ENCODE measurements around the gene TSC1.

DNA sequence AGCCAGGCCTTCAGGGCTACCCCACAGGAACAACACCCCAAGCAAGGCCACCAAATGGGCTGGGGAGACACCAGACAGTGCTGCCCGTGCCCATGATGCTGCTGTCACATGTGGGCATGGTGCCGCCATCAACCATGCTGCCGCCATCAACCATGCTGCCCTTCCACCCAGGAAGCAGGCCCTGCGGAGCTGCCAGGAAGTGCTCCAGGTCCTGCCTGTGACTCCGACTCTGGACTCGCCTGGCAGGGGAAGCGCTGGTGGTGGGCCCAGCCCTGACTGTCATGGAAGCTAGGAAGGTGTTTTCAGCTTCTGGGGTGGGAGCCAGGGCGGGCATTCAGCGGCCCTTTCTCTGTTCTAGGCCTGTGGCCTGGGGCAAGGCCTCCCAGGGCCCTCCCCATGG, 75.2 kb downstream of the TSC1 start:
- TF ChIP-seq, protein P1, sequence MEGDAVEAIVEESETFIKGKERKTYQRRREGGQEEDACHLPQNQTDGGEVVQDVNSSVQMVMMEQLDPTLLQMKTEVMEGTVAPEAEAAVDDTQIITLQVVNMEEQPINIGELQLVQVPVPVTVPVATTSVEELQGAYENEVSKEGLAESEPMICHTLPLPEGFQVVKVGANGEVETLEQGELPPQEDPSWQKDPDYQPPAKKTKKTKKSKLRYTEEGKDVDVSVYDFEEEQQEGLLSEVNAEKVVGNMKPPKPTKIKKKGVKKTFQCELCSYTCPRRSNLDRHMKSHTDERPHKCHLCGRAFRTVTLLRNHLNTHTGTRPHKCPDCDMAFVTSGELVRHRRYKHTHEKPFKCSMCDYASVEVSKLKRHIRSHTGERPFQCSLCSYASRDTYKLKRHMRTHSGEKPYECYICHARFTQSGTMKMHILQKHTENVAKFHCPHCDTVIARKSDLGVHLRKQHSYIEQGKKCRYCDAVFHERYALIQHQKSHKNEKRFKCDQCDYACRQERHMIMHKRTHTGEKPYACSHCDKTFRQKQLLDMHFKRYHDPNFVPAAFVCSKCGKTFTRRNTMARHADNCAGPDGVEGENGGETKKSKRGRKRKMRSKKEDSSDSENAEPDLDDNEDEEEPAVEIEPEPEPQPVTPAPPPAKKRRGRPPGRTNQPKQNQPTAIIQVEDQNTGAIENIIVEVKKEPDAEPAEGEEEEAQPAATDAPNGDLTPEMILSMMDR (IDR thresholded peaks at IDR 0.05) = no peak
- TF ChIP-seq POLR2A (IDR thresholded peaks at IDR 0.05) = no peak

Measured in thyroid gland (tissue), 4 donors.